GM12878 (cell line): Measurements from ENCODE around the gene CENPW. TPM values are rescaled to one million over a fixed set of nuclear protein-coding genes. Genes with fewer than 3 reads are reported as not detected.

Source experiments
- ATAC-seq: fragments of 200-7000 bp; cut with Tn5 transposase; 3 replicates; pipeline ENCODE4 v1.9.1; 2020; ENCODE audit warnings: mild to moderate bottlenecking, moderate library complexity
- BruUV-seq: library from RNA; stranded (reverse); fragments of 400-500 nt; replicated peaks from 2 replicates; lab custom pipeline; 2021; lab: Mats Ljungman, UMichigan
- CTCF ChIA-PET: fragments of 300-600 bp; sonication (Branson Sonifier 250); formaldehyde crosslinking; extraction: SDS; loops from one replicate; lab custom pipeline; 2021; ENCODE audit warnings: inconsistent platforms; lab: Yijun Ruan, JAX
- POLR2A ChIA-PET: fragments of 350-600 bp; formaldehyde crosslinking; extraction: SDS; loops from one replicate; lab custom pipeline; 2021; ENCODE audit warnings: inconsistent platforms; lab: Charles Lee
- RAD21 ChIA-PET: fragments of 300-600 bp; sonication (Branson Sonifier 250); formaldehyde crosslinking; loops from one replicate; lab custom pipeline; 2023; ENCODE audit warnings: antibody characterized with exemption; ENCODE audit not compliant: unreplicated experiment; lab: Charles Lee
- SMC1A ChIA-PET: fragments of 300-600 bp; sonication (Branson Sonifier 250); formaldehyde crosslinking; loops from one replicate; lab custom pipeline; 2023; ENCODE audit not compliant: unreplicated experiment, uncharacterized antibody; lab: Charles Lee
- DNase-seq: peaks from one replicate; pipeline ENCODE4 v3.0.0-alpha.2; 2011; ENCODE audit warnings: low read depth, low spot score
- FAIRE-seq: peaks from 3 replicates; lab custom pipeline; 2011; peaks lifted over from hg19 to GRCh38; lab: Jason Lieb, UNC
- H2AFZ ChIP-seq: 2 replicates; pipeline ENCODE4 v1.6.0; 2011; ENCODE audit warnings: low read depth, low read length, control low read depth; ENCODE audit not compliant: control insufficient read depth
- H3K27ac ChIP-seq: 2 replicates; pipeline ENCODE4 v1.5.1; 2011; ENCODE audit warnings: control low read depth; ENCODE audit not compliant: control insufficient read depth, insufficient read depth
- H3K27me3 ChIP-seq, 2 experiments: replicated peaks in 1 of 2; 2 replicates each; pipeline versions ENCODE4 v1.6.0 to v1.6.1; 2011; ENCODE audit warnings: low read length in 1 of 2; ENCODE audit not compliant: control insufficient read depth in 2 of 2, insufficient read depth in 2 of 2
- H3K36me3 ChIP-seq, 2 experiments: 2 replicates each; pipeline ENCODE4 v1.5.1; 2011; ENCODE audit warnings: low read length in 1 of 2; ENCODE audit not compliant: control insufficient read depth in 2 of 2, insufficient read depth in 2 of 2
- H3K4me1 ChIP-seq: 2 replicates; pipeline ENCODE4 v1.6.1; 2011; ENCODE audit warnings: mild to moderate bottlenecking, low read length, moderate library complexity, mixed read lengths; ENCODE audit not compliant: control insufficient read depth, insufficient read depth
- H3K4me2 ChIP-seq: 2 replicates; pipeline ENCODE4 v1.6.0; 2011; ENCODE audit warnings: control low read depth; ENCODE audit not compliant: control insufficient read depth, insufficient read depth
- H3K4me3 ChIP-seq: fragments of 200-600 bp; sonication (generic); 2 replicates; pipeline ENCODE4 v1.5.1; 2016
- H3K79me2 ChIP-seq: 2 replicates; pipeline ENCODE4 v1.6.0; 2011; ENCODE audit warnings: low read length; ENCODE audit not compliant: control insufficient read depth, insufficient read depth
- H3K9ac ChIP-seq: 2 replicates; pipeline ENCODE4 v1.8.0; 2011; ENCODE audit warnings: low read length, control low read depth, mixed read lengths; ENCODE audit not compliant: control insufficient read depth, insufficient read depth
- H3K9me3 ChIP-seq: replicated peaks from 3 replicates; pipeline ENCODE4 v1.5.1; 2011; ENCODE audit warnings: mild to moderate bottlenecking, low read length; ENCODE audit not compliant: control insufficient read depth, insufficient read depth
- H4K20me1 ChIP-seq: 2 replicates; pipeline ENCODE4 v1.6.0; 2011; ENCODE audit not compliant: control insufficient read depth, insufficient read depth
- CEBPB ChIP-seq, 2 experiments: fragments of 150-350 bp in 1 of 2; IDR thresholded peaks; 2 replicates each; pipeline ENCODE4 v1.6.1; 2012 to 2014; ENCODE audit warnings: low read depth in 2 of 2, low read length in 2 of 2, borderline replicate concordance in 1 of 2, inconsistent platforms in 1 of 2
- IRF5 ChIP-seq: fragments of 450-650 bp; IDR thresholded peaks from 2 replicates; pipeline ENCODE4 v1.6.1; 2017; ENCODE audit warnings: borderline replicate concordance
- MEF2A ChIP-seq: IDR thresholded peaks from 2 replicates; pipeline ENCODE4 v1.6.1; 2011; ENCODE audit warnings: low read depth, mild to moderate bottlenecking, low read length, moderate library complexity; ENCODE audit not compliant: insufficient read depth
- MEF2B ChIP-seq: fragments of 450-650 bp; IDR thresholded peaks from 2 replicates; pipeline ENCODE4 v1.6.1; 2018; ENCODE audit warnings: mild to moderate bottlenecking, moderate library complexity; ENCODE audit not compliant: partially characterized antibody, poor library complexity, severe bottlenecking
- NFIC ChIP-seq: IDR thresholded peaks from 2 replicates; pipeline ENCODE4 v1.6.1; 2012; ENCODE audit warnings: low read depth, mild to moderate bottlenecking, inconsistent platforms, low read length, moderate library complexity
- PAX5 ChIP-seq: IDR thresholded peaks from 2 replicates; pipeline ENCODE4 v1.6.1; 2011; ENCODE audit warnings: low read depth, low read length, borderline replicate concordance
- RFX5 ChIP-seq: IDR thresholded peaks from 2 replicates; pipeline ENCODE4 v1.6.1; 2011; ENCODE audit warnings: low read depth, low read length, improper control_type of control experiment
- WGBS: methylation state at CpG from one replicate; pipeline ENCODE4 v1.1.6; 2016; ENCODE audit warnings: low lambda C conversion rate; ENCODE audit not compliant: insufficient replicate concordance, insufficient coverage; ENCODE audit errors: missing lambda C conversion rate; 5-methylcytosine and 5-hydroxymethylcytosine counted together
- in situ Hi-C: fragments of 300-500 bp; cut with MboI; formaldehyde crosslinking; loops from 9 replicates; pipeline ENCODE4 v1.14.3; 2018; ENCODE audit warnings: mixed read lengths
- intact Hi-C: fragments of 100-400 bp; cut with micrococcal nuclease; formaldehyde crosslinking; loops from one replicate; pipeline ENCODE4 v1.14.2; 2022; ENCODE audit not compliant: unreplicated experiment
- polyA plus RNA-seq, 11 experiments: library from polyadenylated mRNA; depleted of rRNA in 4 of 11; unstranded in 6 of 11; stranded (reverse) in 5 of 11; fragments of >200 nt; fragmentation: Nextera tagmentation in 4 of 11; fragmentation: Illumina TruSeq in 1 of 11; extraction: Ambion mirVana in 4 of 11; extraction: Trizol in 1 of 11; gene quantifications; 1 replicate in 1 of 11; 2 replicates in 10 of 11; pipeline versions ENCODE4 v1.2.1 to v1.2.3, GENCODE V29; 2011 to 2016; ENCODE audit warnings: inconsistent platforms in 2 of 11, missing spikeins in 2 of 11, low read depth in 1 of 11
- total RNA-seq, 4 experiments: library from RNA; depleted of rRNA in 3 of 4; stranded (reverse); fragments of >200 nt in 3 of 4; fragmentation: Illumina TruSeq in 1 of 4; extraction: Trizol in 1 of 4; gene quantifications; 2 replicates each; pipeline versions ENCODE4 v1.2.1 to v1.2.3, GENCODE V29; 2013 to 2021

The CENPW gene
- total and polyA plus RNA-seq, 10 of the 15 experiments (the other 5 are each of a cell fraction or from before 2014, with no cell fraction given) = 27.2 to 283 (median 66.8) TPM

GRCh38 chr6:126388104-126388598 is 48.2 kb downstream of the CENPW start:
- Histone ChIP-seq H3K4me1 (no peaks in the 10 kb centered on the region), H4K20me1 (no peaks in the 10 kb centered on the region), H3K27me3 (no peaks in the 10 kb centered on the region), H3K4me3 (no peak overlapping the region), H2AFZ (no peak overlapping the region), H3K79me2 (no peaks in the 10 kb centered on the region), H3K36me3 (no peaks in the 10 kb centered on the region), H3K9me3 (no peaks in the 10 kb centered on the region), H3K27ac (no peak overlapping the region), H3K4me2 (no peak overlapping the region), H3K9ac (no peak overlapping the region)
- BruUV-seq = no TSS peak
- CTCF ChIA-PET = no interaction called here
- no peak for TF ChIP-seq NFIC
- no peak for TF ChIP-seq RFX5
- no peak for TF ChIP-seq PAX5
- TF ChIP-seq MEF2A = no peak
- TF ChIP-seq MEF2B = no peak
- TF ChIP-seq IRF5 = no peak
- no peak for TF ChIP-seq CEBPB (IDR thresholded peaks at IDR 0.05; ENCODE audit: borderline replicate concordance in 1 of 2, low read depth in 2 of 2, low read length in 2 of 2)
- in situ Hi-C loops = no loop called here
- intact Hi-C loops = no loop called here
- ATAC-seq (no peak), DNase-seq (no peak), FAIRE-seq (no peak)
- POLR2A ChIA-PET = no interaction called here
- 55% methylated on average over 3 of the region's 3 CpGs for WGBS
- RAD21 ChIA-PET = no interaction called here
- SMC1A ChIA-PET = no interaction called here
